ENCODE results near the gene FAM117A. TPM values are rescaled to one million over a fixed set of nuclear protein-coding genes. Genes with fewer than 3 reads are reported as not detected.
"Not testable (repeated sequence)": the region's sequence is repeated elsewhere in the genome, so short reads cannot be mapped to it uniquely, and the experiment has no call there.

FAM117A gene
- total RNA-seq, 2 experiments from 2014 or later = 14.1 to 15.4 TPM

- peaks cover 39% of the 10 kb centered on the region for H3K4me1 Mint-ChIP-seq
- POLR2A ChIA-PET = interaction anchor here (0.9 kb wide), 1 partner anchor 69 kb away, joined by 3 read pairs; no protein-coding TSS in a partner anchor
- intact Hi-C loops (cut with DNase I, micrococcal nuclease) = loop anchor here (1.0 to 5.0 kb wide), 17 partner anchors 10 to 769 kb away; partner anchors contain the start of genes FAM117A (in 1 of the 2), KAT7 (in 1 of the 2), NXPH3 (in 1 of the 2) and PPP1R9B (in 1 of the 2)
- H3K36me3 Mint-ChIP-seq (ENCODE audit: low read depth) = peaks cover 31% of the 10 kb centered on the region
- peak; percentile 100 for DNase-seq
- no peaks in the 10 kb centered on the region for H3K27me3 Mint-ChIP-seq
- peak within 1 kb of the TSS; percentile 96 for H3K27ac Mint-ChIP-seq
- peak; percentile 96 for ATAC-seq
- CTCF ChIA-PET = interaction anchor here (0.6 to 2.1 kb wide), 4 partner anchors 9 to 728 kb away, joined by 3 to 9 read pairs (median 6); no protein-coding TSS in a partner anchor
- H3K4me3 Mint-ChIP-seq = peak within 1 kb of the TSS; percentile 95
- H3K9me3 Mint-ChIP-seq (ENCODE audit: low read depth) = no peaks in the 10 kb centered on the region
These were observed 85.7 kb downstream of the FAM117A start, which contains the start of gene SPOP for GRCh38 chr17:49677933-49678847. TSS of gene SPOP (minus strand) at chr17:49678097. CDS start at chr17:49622810, 55,287 bp downstream.

DNA sequence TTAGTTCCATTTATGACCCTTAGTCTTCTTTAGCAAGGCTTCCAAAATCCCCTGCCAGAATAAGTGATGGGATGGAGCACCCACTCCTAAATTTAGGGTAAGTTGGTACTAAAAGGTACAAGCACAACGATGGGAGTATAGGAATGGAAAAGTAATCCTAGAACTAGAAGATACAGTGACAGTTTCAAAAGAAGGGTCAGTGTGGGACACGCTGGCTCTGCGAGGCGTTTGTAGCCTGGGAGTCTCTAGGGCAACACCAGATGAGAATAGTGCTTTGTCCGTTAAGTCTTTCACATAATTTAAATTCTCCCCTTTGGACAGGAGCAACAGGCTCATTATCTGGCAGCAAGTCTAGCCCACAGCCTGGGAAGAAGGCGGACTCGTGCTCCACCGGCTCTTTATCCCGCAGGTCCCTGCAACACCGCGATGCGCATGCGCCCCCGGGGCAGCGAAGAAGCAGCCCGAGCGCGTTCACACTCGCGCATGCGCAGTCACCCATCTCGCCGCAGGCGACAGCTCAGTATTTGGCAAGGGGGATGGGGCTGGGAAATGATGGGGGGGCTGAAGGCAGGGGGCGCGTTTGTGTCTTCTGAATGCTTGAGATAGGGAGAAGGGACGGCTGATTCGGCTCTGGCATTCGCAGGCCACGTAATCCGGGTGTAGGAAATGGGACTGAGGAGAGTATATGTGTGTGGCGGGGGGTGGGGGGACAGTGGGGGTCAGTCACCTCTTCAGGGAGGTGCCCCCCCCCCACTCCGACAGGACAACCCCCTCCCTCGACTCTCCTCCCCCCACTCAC lies 86.6 kb downstream of the FAM117A start:
- DNase-seq (peak; percentile 98), ATAC-seq (peak; percentile 67)
- Mint-ChIP-seq H3K4me3 (peak overlapping the region; percentile 95), H3K27me3 (no peaks in the 10 kb centered on the region), H3K27ac (peak overlapping the region; percentile 96), H3K9me3 (ENCODE audit: low read depth) (no peaks in the 10 kb centered on the region), H3K4me1 (peaks cover 43% of the 10 kb centered on the region), H3K36me3 (ENCODE audit: low read depth) (peaks cover 32% of the 10 kb centered on the region)
- intact Hi-C loops (cut with DNase I, micrococcal nuclease) = loop anchor here (1.0 to 5.0 kb wide), 8 partner anchors 31 to 769 kb away; partner anchors contain the start of genes NXPH3 (in 1 of the 2), PPP1R9B (in 1 of the 2), UBE2Z (in 1 of the 2) and XYLT2 (in 1 of the 2)
- POLR2A ChIA-PET = interaction anchor here (0.7 to 0.9 kb wide), 3 partner anchors 19 to 485 kb away, joined by 3 to 8 read pairs (median 6); no protein-coding TSS in a partner anchor
- CTCF ChIA-PET = interaction anchor here (0.6 to 0.8 kb wide), 2 partner anchors 10 to 729 kb away, joined by 3 read pairs; no protein-coding TSS in a partner anchor

DNA sequence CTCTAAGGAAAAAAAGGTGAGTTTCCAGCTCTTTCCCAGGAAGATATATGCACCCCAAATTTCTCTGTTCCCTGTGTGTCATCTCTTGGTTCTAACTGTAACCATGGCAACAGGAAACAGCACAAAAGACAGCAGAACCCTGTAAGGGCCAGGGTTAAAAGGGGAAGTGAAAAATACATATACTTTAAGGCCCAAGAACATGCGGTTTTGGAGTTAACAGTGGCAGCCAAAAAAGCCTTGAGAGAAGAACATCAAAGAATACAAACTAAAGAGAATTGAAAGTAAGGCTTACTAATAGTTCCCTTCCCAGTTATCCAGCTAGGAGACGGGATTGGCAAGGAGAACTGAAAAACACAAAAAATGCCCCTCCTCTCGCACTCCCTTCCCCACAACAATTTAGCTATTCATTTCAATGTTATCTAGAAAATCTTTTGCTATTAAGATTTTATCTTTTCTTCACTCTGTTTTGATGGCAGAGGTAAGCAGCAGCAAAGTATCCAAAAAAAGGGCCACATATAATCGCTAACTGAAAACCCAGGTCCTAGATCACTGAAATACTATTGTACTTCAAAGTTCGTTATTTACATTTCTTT lies 87.6 kb downstream of the FAM117A start:
- Mint-ChIP-seq H3K4me1 (peaks cover 48% of the 10 kb centered on the region), H3K9me3 (ENCODE audit: low read depth) (no peaks in the 10 kb centered on the region), H3K27ac (peak overlapping the region; percentile 96), H3K27me3 (no peaks in the 10 kb centered on the region), H3K4me3 (peak overlapping the region; percentile 95), H3K36me3 (ENCODE audit: low read depth) (peaks cover 36% of the 10 kb centered on the region)
- ChIA-PET CTCF (interaction anchor here (0.6 to 1.1 kb wide), 6 partner anchors 20 to 321 kb away, joined by 3 to 9 read pairs (median 3); no protein-coding TSS in a partner anchor), POLR2A (interaction anchor here (0.6 kb wide), 2 partner anchors 12 to 116 kb away, joined by 3 to 4 read pairs; no protein-coding TSS in a partner anchor)
- no peak for DNase-seq
- peak; percentile 11 for ATAC-seq
- intact Hi-C loops (cut with DNase I, micrococcal nuclease) = loop anchor here (1.0 to 5.0 kb wide), 8 partner anchors 30 to 768 kb away; partner anchors contain the start of genes PPP1R9B (in 1 of the 2), UBE2Z (in 1 of the 2) and XYLT2 (in 1 of the 2)

DNA sequence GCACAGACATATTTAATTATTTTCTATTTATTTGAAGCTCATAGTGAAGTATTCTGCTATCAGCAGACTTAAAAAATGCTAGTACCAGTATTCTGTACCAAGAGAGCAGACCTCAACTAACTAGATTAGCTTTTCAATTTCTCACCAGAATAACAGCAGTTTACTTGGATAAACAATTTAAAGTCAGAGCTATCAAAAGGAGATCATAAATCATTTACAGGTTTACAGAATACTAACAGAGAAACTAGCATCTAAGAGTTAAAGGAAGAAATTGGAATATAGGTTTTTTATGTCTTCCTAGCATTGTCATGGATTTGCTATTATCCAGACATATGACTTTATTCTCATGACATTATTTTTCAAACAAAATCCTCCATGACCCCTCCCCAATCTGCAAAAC lies 89.4 kb downstream of the FAM117A start:
- Mint-ChIP-seq H3K4me1 (peaks cover 64% of the 10 kb centered on the region), H3K27ac (peak overlapping the region; percentile 96), H3K27me3 (no peaks in the 10 kb centered on the region), H3K36me3 (ENCODE audit: low read depth) (peaks cover 37% of the 10 kb centered on the region), H3K9me3 (ENCODE audit: low read depth) (no peaks in the 10 kb centered on the region), H3K4me3 (no peak overlapping the region)
- POLR2A ChIA-PET = interaction anchor here (0.6 kb wide), 1 partner anchor 104 kb away, joined by 3 read pairs; no protein-coding TSS in a partner anchor
- DNase-seq (no peak), ATAC-seq (no peak)
- CTCF ChIA-PET = interaction anchor here (0.6 to 1.6 kb wide), 10 partner anchors 9 to 595 kb away, joined by 3 to 8 read pairs (median 3); no protein-coding TSS in a partner anchor
- intact Hi-C loops (cut with DNase I, micrococcal nuclease) = no loop called here

DNA sequence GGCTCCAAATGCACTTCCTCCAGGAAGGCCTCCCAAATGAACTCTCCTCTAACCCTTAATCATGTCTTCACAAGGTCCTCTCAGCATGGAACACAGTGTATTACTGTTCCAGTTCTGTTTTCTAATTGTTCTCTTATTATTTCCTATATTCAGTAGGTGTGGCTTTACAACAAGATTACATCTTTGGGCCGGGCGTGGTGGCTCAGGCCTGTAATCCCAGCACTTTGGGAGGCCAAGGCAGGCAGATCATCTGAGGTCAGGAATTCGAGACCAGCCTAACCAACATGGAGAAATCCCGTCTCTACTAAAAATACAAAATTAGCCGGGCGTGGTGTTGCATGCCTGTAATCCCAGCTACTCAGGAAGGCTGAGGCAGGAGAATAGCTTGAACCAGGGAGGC lies 90.3 kb downstream of the FAM117A start:
- Mint-ChIP-seq H3K36me3 (ENCODE audit: low read depth) (peaks cover 37% of the 10 kb centered on the region), H3K4me1 (peaks cover 64% of the 10 kb centered on the region)
- H3K4me3 Mint-ChIP-seq; H3K9me3 Mint-ChIP-seq (ENCODE audit: low read depth); intact Hi-C loops (cut with DNase I, micrococcal nuclease); POLR2A ChIA-PET; H3K27me3 Mint-ChIP-seq; ATAC-seq; DNase-seq; H3K27ac Mint-ChIP-seq: not testable (repeated sequence)
- CTCF ChIA-PET = interaction anchor here (0.6 to 1.6 kb wide), 6 partner anchors 12 to 594 kb away, joined by 3 to 8 read pairs (median 4); no protein-coding TSS in a partner anchor

GRCh38 chr17:49670641-49671040 lies 93.3 kb downstream of the FAM117A start:
- Mint-ChIP-seq H3K36me3 (ENCODE audit: low read depth) (peaks cover 24% of the 10 kb centered on the region), H3K9me3 (ENCODE audit: low read depth) (no peaks in the 10 kb centered on the region), H3K4me3 (no peak overlapping the region), H3K4me1 (peaks cover 58% of the 10 kb centered on the region), H3K27ac (no peak overlapping the region), H3K27me3 (no peaks in the 10 kb centered on the region)
- intact Hi-C loops (cut with DNase I, micrococcal nuclease) = no loop called here
- DNase-seq = no peak
- ChIA-PET CTCF (interaction anchor here (0.7 to 1.4 kb wide), 4 partner anchors 10 to 101 kb away, joined by 3 to 4 read pairs (median 3); no protein-coding TSS in a partner anchor), POLR2A (interaction anchor here (0.7 kb wide), 1 partner anchor 55 kb away, joined by 3 read pairs; no protein-coding TSS in a partner anchor)
- no peak for ATAC-seq

DNA sequence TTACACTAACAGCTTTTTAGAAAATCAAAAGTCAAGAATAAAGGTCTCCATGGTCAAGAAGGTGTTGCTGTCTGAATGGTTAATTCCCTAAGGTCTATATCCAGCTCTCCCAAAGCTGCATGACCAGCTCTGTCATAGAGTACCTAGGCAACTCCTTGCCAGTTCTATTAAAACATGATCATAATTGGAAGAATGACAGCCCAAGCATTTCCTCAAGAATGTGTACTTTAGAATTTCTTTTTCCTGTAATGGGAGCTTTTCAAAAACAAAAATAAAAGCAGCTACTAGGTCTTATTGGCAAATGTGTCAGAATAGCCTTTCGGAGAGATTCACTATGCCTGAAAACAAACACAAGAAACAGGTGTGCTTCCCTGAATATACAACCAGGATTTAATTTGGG lies 93.9 kb downstream of the FAM117A start:
- no peaks in the 10 kb centered on the region for H3K27me3 Mint-ChIP-seq
- intact Hi-C loops (cut with DNase I, micrococcal nuclease) = no loop called here
- no peaks in the 10 kb centered on the region for H3K9me3 Mint-ChIP-seq (ENCODE audit: low read depth)
- peaks cover 19% of the 10 kb centered on the region for H3K36me3 Mint-ChIP-seq (ENCODE audit: low read depth)
- CTCF ChIA-PET = interaction anchor here (0.6 to 1.3 kb wide), 5 partner anchors 16 to 232 kb away, joined by 3 read pairs; no protein-coding TSS in a partner anchor
- POLR2A ChIA-PET = no interaction called here
- DNase-seq (no peak), ATAC-seq (no peak)
- H3K4me3 Mint-ChIP-seq = no peak overlapping the region
- H3K4me1 Mint-ChIP-seq = peaks cover 58% of the 10 kb centered on the region
- H3K27ac Mint-ChIP-seq = no peak overlapping the region

- H3K4me1 Mint-ChIP-seq = peaks cover 57% of the 10 kb centered on the region
These were observed 96.1 kb downstream of the FAM117A start for GRCh38 chr17:49667854-49668253.

DNA sequence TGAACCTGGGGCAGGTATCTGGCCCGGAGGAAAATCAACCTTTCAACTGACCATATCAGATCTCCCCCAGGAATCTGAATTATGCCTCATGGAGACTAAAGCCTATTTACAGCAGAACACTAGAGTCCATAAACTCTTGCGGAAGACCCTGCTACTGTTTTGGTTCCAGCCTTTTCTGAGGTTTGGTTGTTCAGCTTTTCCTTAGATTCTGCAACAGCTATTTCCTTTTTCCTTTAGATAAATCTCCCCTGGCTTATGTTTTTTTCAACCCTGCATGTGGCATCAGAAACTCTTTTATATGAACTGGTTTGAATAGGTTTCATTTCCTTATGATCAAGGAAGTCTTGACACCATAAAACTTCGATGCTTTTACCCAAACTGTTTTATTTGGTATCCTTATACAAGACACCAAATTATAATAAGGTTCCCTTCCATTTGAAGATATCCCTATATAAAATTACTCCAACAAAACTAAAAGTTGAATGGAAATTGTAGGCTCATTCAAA lies 99.2 kb downstream of the FAM117A start:
- Mint-ChIP-seq H3K9me3 (ENCODE audit: low read depth) (no peaks in the 10 kb centered on the region), H3K4me3 (no peak overlapping the region), H3K27me3 (no peaks in the 10 kb centered on the region), H3K27ac (peak overlapping the region; percentile 27), H3K36me3 (ENCODE audit: low read depth) (peaks cover 17% of the 10 kb centered on the region), H3K4me1 (peaks cover 51% of the 10 kb centered on the region)
- ATAC-seq (no peak), DNase-seq (no peak)
- intact Hi-C loops (cut with DNase I, micrococcal nuclease) = no loop called here
- CTCF ChIA-PET = interaction anchor here (0.7 to 1.8 kb wide), 5 partner anchors 10 to 324 kb away, joined by 3 to 4 read pairs (median 4); no protein-coding TSS in a partner anchor
- POLR2A ChIA-PET = interaction anchor here (0.7 kb wide), 1 partner anchor 11 kb away, joined by 3 read pairs; no protein-coding TSS in a partner anchor

More at GRCh38 chr17:49667854-49668253, 96.1 kb downstream of the FAM117A start:
- intact Hi-C loops (cut with DNase I, micrococcal nuclease) = no loop called here
- H3K4me3 Mint-ChIP-seq = no peak overlapping the region
- DNase-seq (peak; percentile 23), ATAC-seq (peak; percentile 19)
- no peak overlapping the region for H3K27ac Mint-ChIP-seq
- peaks cover 18% of the 10 kb centered on the region for H3K36me3 Mint-ChIP-seq (ENCODE audit: low read depth)
- H3K27me3 Mint-ChIP-seq = no peaks in the 10 kb centered on the region
- ChIA-PET POLR2A (no interaction called here), CTCF (no interaction called here)
- no peaks in the 10 kb centered on the region for H3K9me3 Mint-ChIP-seq (ENCODE audit: low read depth)
